ENCODE data around the gene CASK. TPM values are rescaled to one million over a fixed set of nuclear protein-coding genes. Genes with fewer than 3 reads are reported as not detected.

Gene CASK
- total RNA-seq, 1 donor from 2014 or later = 38.2 TPM

DNA sequence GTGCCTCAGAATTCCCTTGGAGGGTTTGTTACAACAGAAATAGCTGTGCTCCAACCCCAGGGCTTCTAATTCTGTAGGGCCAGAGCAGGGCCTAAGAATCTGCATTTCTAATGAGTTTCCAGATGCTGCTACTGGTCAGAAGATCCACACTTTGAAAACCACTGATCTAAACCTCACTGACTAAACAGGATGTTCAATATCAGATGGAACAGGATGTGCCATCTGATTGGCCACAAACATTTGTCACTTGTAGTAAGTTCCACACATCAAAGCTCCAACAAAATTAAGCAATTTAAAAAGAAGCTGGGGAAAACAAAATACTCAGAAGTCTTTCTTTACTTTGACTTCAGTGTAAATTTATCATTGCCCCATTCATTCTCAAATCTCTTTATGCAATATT, 14.3 kb downstream of the CASK start:
- no peaks in the 10 kb centered on the region for H3K27me3 ChIP-seq (ENCODE audit: low read depth)
- no peak overlapping the region for H3K4me3 ChIP-seq
- TF ChIP-seq, protein P1, sequence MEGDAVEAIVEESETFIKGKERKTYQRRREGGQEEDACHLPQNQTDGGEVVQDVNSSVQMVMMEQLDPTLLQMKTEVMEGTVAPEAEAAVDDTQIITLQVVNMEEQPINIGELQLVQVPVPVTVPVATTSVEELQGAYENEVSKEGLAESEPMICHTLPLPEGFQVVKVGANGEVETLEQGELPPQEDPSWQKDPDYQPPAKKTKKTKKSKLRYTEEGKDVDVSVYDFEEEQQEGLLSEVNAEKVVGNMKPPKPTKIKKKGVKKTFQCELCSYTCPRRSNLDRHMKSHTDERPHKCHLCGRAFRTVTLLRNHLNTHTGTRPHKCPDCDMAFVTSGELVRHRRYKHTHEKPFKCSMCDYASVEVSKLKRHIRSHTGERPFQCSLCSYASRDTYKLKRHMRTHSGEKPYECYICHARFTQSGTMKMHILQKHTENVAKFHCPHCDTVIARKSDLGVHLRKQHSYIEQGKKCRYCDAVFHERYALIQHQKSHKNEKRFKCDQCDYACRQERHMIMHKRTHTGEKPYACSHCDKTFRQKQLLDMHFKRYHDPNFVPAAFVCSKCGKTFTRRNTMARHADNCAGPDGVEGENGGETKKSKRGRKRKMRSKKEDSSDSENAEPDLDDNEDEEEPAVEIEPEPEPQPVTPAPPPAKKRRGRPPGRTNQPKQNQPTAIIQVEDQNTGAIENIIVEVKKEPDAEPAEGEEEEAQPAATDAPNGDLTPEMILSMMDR (IDR thresholded peaks at IDR 0.05) = no peak
- no peak overlapping the region for H3K27ac ChIP-seq
- no peaks in the 10 kb centered on the region for H3K36me3 ChIP-seq
- H3K9me3 ChIP-seq = no peaks in the 10 kb centered on the region
- no peak for DNase-seq
- H3K4me1 ChIP-seq = no peaks in the 10 kb centered on the region
- ATAC-seq = no peak
- intact Hi-C loops (cut with DNase I) = no loop called here

DNA sequence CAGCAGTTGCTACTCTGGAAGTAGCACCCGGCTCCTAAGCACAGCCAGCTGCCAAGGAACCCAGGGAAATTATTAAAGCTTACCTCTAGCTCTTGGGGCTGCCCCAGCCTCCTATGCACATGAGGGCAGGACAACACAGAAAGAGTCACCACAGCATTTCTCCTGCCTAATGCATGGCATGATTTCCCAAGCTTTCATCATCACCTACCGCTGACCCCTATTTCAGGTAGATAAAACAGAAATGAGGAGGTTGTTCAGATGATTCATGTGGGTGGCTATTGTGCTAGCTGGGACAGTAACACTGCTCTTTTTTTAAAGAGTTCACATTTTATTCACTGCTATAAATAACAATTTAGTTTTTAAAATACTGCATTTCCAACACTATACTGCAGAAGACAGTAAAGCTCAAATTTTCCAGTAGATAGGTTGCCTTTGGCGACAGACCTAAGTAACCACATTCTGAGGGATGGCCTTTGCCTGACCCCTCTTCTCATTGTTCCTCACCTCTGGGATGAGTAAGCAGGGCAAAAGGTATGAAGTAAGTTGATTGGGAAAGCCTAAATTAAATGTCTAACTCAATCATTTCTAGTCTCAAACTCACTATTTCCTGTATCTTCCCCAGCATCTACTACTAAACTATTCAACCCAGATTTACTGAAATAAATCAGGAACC, 16.7 kb downstream of the CASK start:
- TF ChIP-seq, protein P1 (IDR thresholded peaks at IDR 0.05) = no peak

DNA sequence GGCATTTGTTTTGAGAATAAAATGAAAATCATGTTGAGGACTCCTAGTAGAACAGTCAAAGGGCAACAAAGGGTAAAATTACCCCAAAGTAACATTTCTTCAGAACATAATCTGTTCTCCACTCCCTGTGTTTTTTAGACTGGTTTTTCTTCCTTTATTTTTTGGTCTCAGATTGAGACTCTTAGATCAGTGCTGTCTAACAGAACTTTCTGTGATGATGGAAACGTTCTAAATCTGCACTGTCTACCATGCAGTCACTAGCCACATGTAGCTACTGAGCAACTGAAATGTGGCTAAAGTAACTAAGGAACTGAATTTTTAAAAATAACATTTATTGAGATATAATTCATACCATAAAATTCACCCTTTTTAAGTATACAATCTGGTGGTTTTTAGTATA, 19.8 kb downstream of the CASK start:
- no peak for DNase-seq
- H3K36me3 ChIP-seq = no peaks in the 10 kb centered on the region
- ATAC-seq = no peak
- no peaks in the 10 kb centered on the region for H3K27me3 ChIP-seq (ENCODE audit: low read depth)
- TF ChIP-seq, protein P1 (IDR thresholded peaks at IDR 0.05) = no peak
- no peaks in the 10 kb centered on the region for H3K9me3 ChIP-seq
- H3K27ac ChIP-seq = no peak overlapping the region
- H3K4me3 ChIP-seq = no peak overlapping the region
- intact Hi-C loops (cut with DNase I) = no loop called here
- no peaks in the 10 kb centered on the region for H3K4me1 ChIP-seq

More for the DNA sequence above, 16.7 kb downstream of the CASK start:
- Histone ChIP-seq H3K9me3 (no peaks in the 10 kb centered on the region), H3K4me1 (no peaks in the 10 kb centered on the region), H3K27me3 (ENCODE audit: low read depth) (no peaks in the 10 kb centered on the region), H3K4me3 (no peak overlapping the region), H3K36me3 (no peaks in the 10 kb centered on the region), H3K27ac (no peak overlapping the region)
- no peak for DNase-seq
- intact Hi-C loops (cut with DNase I) = no loop called here
- no peak for ATAC-seq

DNA sequence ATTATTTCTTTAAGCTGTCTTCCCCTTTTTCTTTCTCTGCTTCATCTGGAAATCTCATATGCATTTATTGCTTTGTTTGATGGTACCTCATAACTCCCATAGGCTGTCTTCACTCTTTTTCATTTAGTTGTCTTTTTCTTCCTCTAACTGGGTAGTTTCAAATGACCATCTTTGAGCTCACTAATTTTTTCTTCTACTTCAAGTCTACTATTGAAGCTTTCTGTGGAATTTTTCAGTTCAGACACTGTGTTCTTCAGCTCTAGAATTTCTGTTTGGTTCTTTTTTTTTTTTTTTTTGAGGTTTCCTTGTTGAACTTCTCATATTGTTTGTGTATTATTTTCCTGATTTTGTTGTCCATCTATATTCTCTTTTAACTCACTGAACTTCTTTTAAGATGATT, 23.0 kb downstream of the CASK start:
- ATAC-seq = no peak
- intact Hi-C loops (cut with DNase I) = no loop called here
- Histone ChIP-seq H3K4me3 (no peak overlapping the region), H3K36me3 (no peaks in the 10 kb centered on the region), H3K27ac (no peak overlapping the region), H3K4me1 (no peaks in the 10 kb centered on the region), H3K27me3 (ENCODE audit: low read depth) (no peaks in the 10 kb centered on the region), H3K9me3 (peaks cover 11% of the 10 kb centered on the region)
- no peak for DNase-seq
- TF ChIP-seq, protein P1 (IDR thresholded peaks at IDR 0.05) = no peak

DNA sequence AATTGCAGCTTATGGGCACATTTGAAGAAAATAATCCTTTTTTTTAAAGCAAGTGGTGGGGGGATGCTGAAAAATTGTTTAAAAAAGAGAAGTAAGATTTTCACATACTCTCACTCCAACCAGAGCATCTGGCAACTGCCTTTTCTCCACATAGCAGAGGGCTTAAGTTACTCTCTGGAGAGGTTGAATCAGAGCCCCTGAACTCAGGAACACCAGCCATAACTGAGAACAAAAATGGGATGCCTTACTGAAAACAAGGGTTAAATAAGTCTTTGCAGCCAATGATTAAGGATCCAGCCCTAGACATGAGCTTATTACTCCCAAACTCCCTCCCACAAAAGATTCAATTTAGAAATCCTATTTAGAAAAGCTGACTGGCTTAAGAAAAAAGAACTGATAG, 27.5 kb downstream of the CASK start:
- no peak overlapping the region for H3K4me3 ChIP-seq
- TF ChIP-seq, protein P1 (IDR thresholded peaks at IDR 0.05) = no peak
- intact Hi-C loops (cut with DNase I) = no loop called here
- no peaks in the 10 kb centered on the region for H3K36me3 ChIP-seq
- no peaks in the 10 kb centered on the region for H3K4me1 ChIP-seq
- DNase-seq (no peak), ATAC-seq (no peak)
- H3K27me3 ChIP-seq (ENCODE audit: low read depth) = no peaks in the 10 kb centered on the region
- peaks cover 11% of the 10 kb centered on the region for H3K9me3 ChIP-seq
- no peak overlapping the region for H3K27ac ChIP-seq

Data from lower lobe of right lung (tissue), 2 donors.